H9 (cell line): ENCODE measurements around the gene AP3D1. TPM values are rescaled to one million over a fixed set of nuclear protein-coding genes. Genes with fewer than 3 reads are reported as not detected.
"Not testable (repeated sequence)": the region's sequence is repeated elsewhere in the genome, so short reads cannot be mapped to it uniquely, and the experiment has no call there.

ENCODE experiments used
- DNase-seq: peaks from one replicate; pipeline ENCODE4 v3.0.0-alpha.2; 2017
- H2AFZ ChIP-seq: one replicate; pipeline ENCODE4 v1.6.1; 2013; ENCODE audit warnings: mild to moderate bottlenecking, low read length, control low read depth, moderate library complexity
- H2AK5ac ChIP-seq: 2 replicates; pipeline ENCODE4 v1.6.1; 2013; ENCODE audit warnings: low read length, control low read depth, mixed read lengths; ENCODE audit not compliant: insufficient read length
- H2BK120ac ChIP-seq: one replicate; pipeline ENCODE4 v1.6.1; 2013; ENCODE audit warnings: low read depth, mild to moderate bottlenecking, low read length, control low read depth, inconsistent platforms; ENCODE audit not compliant: poor library complexity, severe bottlenecking
- H2BK12ac ChIP-seq: 2 replicates; pipeline ENCODE4 v1.6.1; 2013; ENCODE audit warnings: low read length, control low read depth, mixed read lengths, low read depth; ENCODE audit not compliant: insufficient read length
- H2BK15ac ChIP-seq: 2 replicates; pipeline ENCODE4 v1.6.1; 2013; ENCODE audit warnings: low read depth, low read length, control low read depth
- H2BK20ac ChIP-seq: one replicate; pipeline ENCODE4 v1.6.1; 2013; ENCODE audit warnings: low read depth, mild to moderate bottlenecking, low read length, control low read depth, inconsistent platforms; ENCODE audit not compliant: poor library complexity, severe bottlenecking
- H2BK5ac ChIP-seq: 2 replicates; pipeline ENCODE4 v1.6.1; 2013; ENCODE audit warnings: low read length, control low read depth, mixed read lengths; ENCODE audit not compliant: insufficient read length
- H3K14ac ChIP-seq: 2 replicates; pipeline ENCODE4 v1.6.1; 2013; ENCODE audit warnings: low read length, control low read depth; ENCODE audit not compliant: insufficient read depth
- H3K18ac ChIP-seq: 2 replicates; pipeline ENCODE4 v1.6.1; 2013; ENCODE audit warnings: low read depth, mild to moderate bottlenecking, mixed read lengths, low read length, control low read depth; ENCODE audit not compliant: insufficient read length
- H3K23ac ChIP-seq: 2 replicates; pipeline ENCODE4 v1.6.1; 2013; ENCODE audit warnings: low read length, control low read depth, mixed read lengths, low read depth; ENCODE audit not compliant: insufficient read length
- H3K23me2 ChIP-seq: 2 replicates; pipeline ENCODE4 v1.6.1; 2013; ENCODE audit warnings: low read depth, mild to moderate bottlenecking, mixed read lengths, low read length, control low read depth; ENCODE audit not compliant: insufficient read length, poor library complexity, severe bottlenecking
- H3K27ac ChIP-seq: 2 replicates; pipeline ENCODE4 v1.5.1; 2013; ENCODE audit warnings: low read length, control low read depth, mixed read lengths, low read depth; ENCODE audit not compliant: insufficient read length
- H3K27me3 ChIP-seq: 2 replicates; pipeline ENCODE4 v1.6.1; 2013; ENCODE audit warnings: low read length, control low read depth, inconsistent platforms; ENCODE audit not compliant: insufficient read depth
- H3K4ac ChIP-seq: 2 replicates; pipeline ENCODE4 v1.6.1; 2013; ENCODE audit warnings: low read depth, mild to moderate bottlenecking, control low read depth, inconsistent platforms, low read length, moderate library complexity
- H3K4me1 ChIP-seq: 2 replicates; pipeline ENCODE4 v1.6.1; 2013; ENCODE audit warnings: low read length, control low read depth, inconsistent platforms; ENCODE audit not compliant: insufficient read depth
- H3K4me2 ChIP-seq: 2 replicates; pipeline ENCODE4 v1.6.1; 2013; ENCODE audit warnings: low read length, control low read depth, mixed read lengths; ENCODE audit not compliant: insufficient read length, insufficient read depth
- H3K56ac ChIP-seq: 2 replicates; pipeline ENCODE4 v1.6.1; 2013; ENCODE audit warnings: low read depth, mild to moderate bottlenecking, mixed read lengths, low read length, control low read depth; ENCODE audit not compliant: insufficient read length
- H3K79me1 ChIP-seq: 2 replicates; pipeline ENCODE4 v1.6.1; 2013; ENCODE audit warnings: low read depth, mild to moderate bottlenecking, moderate library complexity, low read length, control low read depth, inconsistent platforms; ENCODE audit not compliant: insufficient read depth, poor library complexity, severe bottlenecking
- H3K79me2 ChIP-seq: 2 replicates; pipeline ENCODE4 v1.6.1; 2013; ENCODE audit warnings: low read length, control low read depth, inconsistent platforms; ENCODE audit not compliant: insufficient read depth
- H3K9ac ChIP-seq: 2 replicates; pipeline ENCODE4 v1.6.1; 2013; ENCODE audit warnings: low read length, control low read depth, mixed read lengths; ENCODE audit not compliant: insufficient read length; ENCODE audit errors: extremely low read depth
- H3K9me3 ChIP-seq: one replicate; pipeline ENCODE4 v1.6.1; 2013; ENCODE audit warnings: low read depth, low read length, inconsistent platforms; ENCODE audit not compliant: control insufficient read depth
- H3T11ph ChIP-seq: one replicate; pipeline ENCODE4 v1.6.1; 2013; ENCODE audit warnings: mild to moderate bottlenecking, low read length, control low read depth, inconsistent platforms
- H4K20me1 ChIP-seq: one replicate; pipeline ENCODE4 v1.6.1; 2013; ENCODE audit not compliant: control insufficient read depth, insufficient read length, insufficient read depth
- H4K5ac ChIP-seq: 2 replicates; pipeline ENCODE4 v1.6.1; 2013; ENCODE audit warnings: low read depth, mild to moderate bottlenecking, mixed read lengths, low read length, control low read depth; ENCODE audit not compliant: insufficient read length
- H4K8ac ChIP-seq: replicated peaks from 2 replicates; pipeline ENCODE4 v1.6.1; 2013; ENCODE audit warnings: low read length, control low read depth, mixed read lengths, low read depth; ENCODE audit not compliant: insufficient read length
- H4K91ac ChIP-seq: 2 replicates; pipeline ENCODE4 v1.6.1; 2013; ENCODE audit warnings: low read depth, mild to moderate bottlenecking, moderate library complexity, mixed read lengths, low read length, control low read depth; ENCODE audit not compliant: insufficient read length
- H3K27ac Mint-ChIP-seq, 3 experiments: 2 replicates in 2 of 3; 3 replicates in 1 of 3; pipeline ENCODE4 v1.8.0; 2020 to 2021; ENCODE audit warnings: mixed read lengths in 3 of 3, mild to moderate bottlenecking in 1 of 3, moderate library complexity in 1 of 3
- H3K27me3 Mint-ChIP-seq: 2 replicates; pipeline ENCODE4 v1.8.0; 2021; ENCODE audit warnings: low read depth, mild to moderate bottlenecking, moderate library complexity, mixed read lengths
- H3K36me3 Mint-ChIP-seq, 3 experiments: 2 replicates in 2 of 3; 3 replicates in 1 of 3; pipeline ENCODE4 v1.8.0; 2020 to 2021; ENCODE audit warnings: low read depth in 3 of 3, mixed read lengths in 3 of 3; ENCODE audit not compliant: insufficient read depth in 1 of 3
- H3K4me1 Mint-ChIP-seq, 2 experiments: 2 replicates each; pipeline ENCODE4 v1.8.0; 2020; ENCODE audit warnings: mixed read lengths in 2 of 2
- H3K4me3 Mint-ChIP-seq, 2 experiments: 2 replicates in 1 of 2; 3 replicates in 1 of 2; pipeline ENCODE4 v1.8.0; 2020 to 2021; ENCODE audit warnings: mild to moderate bottlenecking in 2 of 2, mixed read lengths in 2 of 2, moderate library complexity in 1 of 2
- H3K9me3 Mint-ChIP-seq, 2 experiments: 2 replicates in 1 of 2; 3 replicates in 1 of 2; pipeline ENCODE4 v1.8.0; 2020; ENCODE audit warnings: mild to moderate bottlenecking in 2 of 2, mixed read lengths in 2 of 2, moderate library complexity in 1 of 2
- WGBS: extraction: QIAGEN DNeasy Blood & Tissue Kit; methylation state at CpG from one replicate; pipeline ENCODE4 v1.1.7; 2013; ENCODE audit warnings: missing lambda C conversion rate, low lambda C conversion rate, mixed read lengths; ENCODE audit not compliant: insufficient read length; ENCODE audit errors: extremely low coverage; 5-methylcytosine and 5-hydroxymethylcytosine counted together
- total RNA-seq: library from RNA; stranded (reverse); gene quantifications from 2 replicates; pipeline ENCODE4 v1.2.1, GENCODE V29; 2021
- TF ChIP-seq, protein P1 (sequence below): fragments of 200-600 bp; sonication (generic); conservative IDR thresholded peaks from 3 replicates; pipeline ENCODE4 v1.8.0; 2021; ENCODE audit warnings: antibody characterized with exemption, mild to moderate bottlenecking

The AP3D1 gene
- total RNA-seq, 1 experiment from 2014 or later: 142 TPM

DNA sequence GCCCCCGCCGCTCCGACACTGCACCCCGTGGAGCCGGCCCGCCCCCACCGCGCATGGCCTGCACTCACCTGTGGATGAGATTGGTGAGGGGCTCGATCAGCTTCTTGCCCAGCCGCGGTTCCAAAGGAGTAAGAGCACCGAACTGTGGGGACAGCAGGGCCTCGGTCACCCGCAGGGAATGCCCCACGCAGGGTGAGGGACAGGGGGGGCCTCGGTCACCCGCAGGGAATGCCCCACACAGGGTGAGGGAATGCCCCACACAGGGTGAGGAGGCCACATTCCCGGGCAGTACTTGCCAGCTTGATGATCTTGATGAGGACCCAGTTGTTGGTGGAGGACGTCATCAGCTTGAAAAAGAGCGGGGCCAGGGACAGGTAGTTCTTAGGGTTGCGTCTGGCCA is 22.3 kb downstream of the AP3D1 start:
- H2AFZ ChIP-seq: no peak overlapping the region
- H3K23me2 ChIP-seq: no peaks in the 10 kb centered on the region
- no peak overlapping the region for H2BK12ac ChIP-seq
- no peaks in the 10 kb centered on the region for H3K79me1 ChIP-seq
- H3K18ac ChIP-seq: no peak overlapping the region
- no peak overlapping the region for H4K8ac ChIP-seq
- no peaks in the 10 kb centered on the region for H3K4me1 ChIP-seq
- no peak overlapping the region for H2BK120ac ChIP-seq
- no peak overlapping the region for H3K23ac ChIP-seq
- no peak overlapping the region for H3K14ac ChIP-seq
- H3K56ac ChIP-seq: no peak overlapping the region
- H3K27me3 ChIP-seq: no peaks in the 10 kb centered on the region
- no peak overlapping the region for H3K4me2 ChIP-seq
- Mint-ChIP-seq H3K36me3 (peaks cover 27 to 72% (median 60%) of the 10 kb centered on the region in 3 experiments; a peak in 6 of 7 replicates), H3K9me3 (no peaks in the 10 kb centered on the region), H3K27me3 (no peaks in the 10 kb centered on the region), H3K4me3 (no peak overlapping the region), H3K27ac (0 out of 7 replicates have a peak overlapping the region, but pooled peaks of 1 of the 3 experiments have one; percentile 62), H3K4me1 (no peaks in the 10 kb centered on the region)
- H3K9me3 ChIP-seq: no peaks in the 10 kb centered on the region
- no peak overlapping the region for H2BK5ac ChIP-seq
- H3K79me2 ChIP-seq: no peaks in the 10 kb centered on the region
- H3T11ph ChIP-seq: no peak overlapping the region
- no CpG with 5 or more reads among the region's 21 CpGs for WGBS
- H3K9ac ChIP-seq: no peak overlapping the region
- no peak overlapping the region for H2BK20ac ChIP-seq
- no peak for DNase-seq
- TF ChIP-seq, protein P1, sequence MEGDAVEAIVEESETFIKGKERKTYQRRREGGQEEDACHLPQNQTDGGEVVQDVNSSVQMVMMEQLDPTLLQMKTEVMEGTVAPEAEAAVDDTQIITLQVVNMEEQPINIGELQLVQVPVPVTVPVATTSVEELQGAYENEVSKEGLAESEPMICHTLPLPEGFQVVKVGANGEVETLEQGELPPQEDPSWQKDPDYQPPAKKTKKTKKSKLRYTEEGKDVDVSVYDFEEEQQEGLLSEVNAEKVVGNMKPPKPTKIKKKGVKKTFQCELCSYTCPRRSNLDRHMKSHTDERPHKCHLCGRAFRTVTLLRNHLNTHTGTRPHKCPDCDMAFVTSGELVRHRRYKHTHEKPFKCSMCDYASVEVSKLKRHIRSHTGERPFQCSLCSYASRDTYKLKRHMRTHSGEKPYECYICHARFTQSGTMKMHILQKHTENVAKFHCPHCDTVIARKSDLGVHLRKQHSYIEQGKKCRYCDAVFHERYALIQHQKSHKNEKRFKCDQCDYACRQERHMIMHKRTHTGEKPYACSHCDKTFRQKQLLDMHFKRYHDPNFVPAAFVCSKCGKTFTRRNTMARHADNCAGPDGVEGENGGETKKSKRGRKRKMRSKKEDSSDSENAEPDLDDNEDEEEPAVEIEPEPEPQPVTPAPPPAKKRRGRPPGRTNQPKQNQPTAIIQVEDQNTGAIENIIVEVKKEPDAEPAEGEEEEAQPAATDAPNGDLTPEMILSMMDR: no peak
- H4K5ac ChIP-seq: no peak overlapping the region
- no peak overlapping the region for H4K91ac ChIP-seq
- H2BK15ac ChIP-seq: no peak overlapping the region
- no peaks in the 10 kb centered on the region for H4K20me1 ChIP-seq
- no peak overlapping the region for H3K4ac ChIP-seq
- H2AK5ac ChIP-seq: no peak overlapping the region
- H3K27ac ChIP-seq: no peak overlapping the region

DNA sequence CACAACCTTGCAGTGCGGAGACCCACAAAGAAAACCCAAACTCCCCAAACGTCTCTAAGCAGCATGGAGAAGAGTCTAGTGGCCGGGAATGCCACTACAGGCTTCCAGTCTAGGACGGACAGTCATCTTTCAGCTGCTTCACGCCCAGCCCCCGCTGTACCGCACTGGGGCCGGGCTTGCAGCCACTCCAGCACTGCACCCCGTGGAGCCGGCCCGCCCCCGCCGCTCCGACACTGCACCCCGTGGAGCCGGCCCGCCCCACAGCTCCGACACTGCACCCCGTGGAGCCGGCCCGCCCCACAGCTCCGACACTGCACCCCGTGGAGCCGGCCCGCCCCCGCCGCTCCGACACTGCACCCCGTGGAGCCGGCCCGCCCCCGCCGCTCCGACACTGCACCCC is 23.1 kb downstream of the AP3D1 start:
- no CpG with 5 or more reads among the region's 34 CpGs for WGBS
- H3K27me3 ChIP-seq, H3K4me1 ChIP-seq, H3K18ac ChIP-seq, H3K27ac ChIP-seq, DNase-seq, H2BK12ac ChIP-seq, H3K23me2 ChIP-seq, H3K9me3 ChIP-seq, H2AK5ac ChIP-seq, H2BK5ac ChIP-seq, H3K79me2 ChIP-seq, H3K27me3 Mint-ChIP-seq, H2BK15ac ChIP-seq, H3K4me1 Mint-ChIP-seq, H4K5ac ChIP-seq, H3K4me3 Mint-ChIP-seq, H4K20me1 ChIP-seq, H2BK20ac ChIP-seq, H2BK120ac ChIP-seq, H3T11ph ChIP-seq, H4K8ac ChIP-seq, H3K9ac ChIP-seq, H3K4ac ChIP-seq, H3K56ac ChIP-seq, H3K23ac ChIP-seq, H2AFZ ChIP-seq, H3K4me2 ChIP-seq, H3K14ac ChIP-seq, H3K79me1 ChIP-seq, H4K91ac ChIP-seq, H3K27ac Mint-ChIP-seq, H3K9me3 Mint-ChIP-seq: not testable (repeated sequence)
- peaks cover 28 to 75% (median 64%) of the 10 kb centered on the region in 3 experiments; a peak in 6 of 7 replicates for H3K36me3 Mint-ChIP-seq
